Astrocyte (in vitro differentiated cells and primary cell): Measurements from ENCODE around the gene USP33.

ENCODE experiments used
- EZH2 ChIP-seq: IDR thresholded peaks from 2 replicates; pipeline ENCODE4 v1.6.1; 2012; ENCODE audit warnings: mild to moderate bottlenecking, low read length, inconsistent platforms; ENCODE audit not compliant: insufficient read depth
- TF ChIP-seq, protein P1 (sequence below): IDR thresholded peaks from 2 replicates; pipeline ENCODE4 v1.5.1; 2011; ENCODE audit warnings: low read depth, mild to moderate bottlenecking, inconsistent platforms, low read length, moderate library complexity; ENCODE audit not compliant: insufficient read depth

- TF ChIP-seq, protein P1, sequence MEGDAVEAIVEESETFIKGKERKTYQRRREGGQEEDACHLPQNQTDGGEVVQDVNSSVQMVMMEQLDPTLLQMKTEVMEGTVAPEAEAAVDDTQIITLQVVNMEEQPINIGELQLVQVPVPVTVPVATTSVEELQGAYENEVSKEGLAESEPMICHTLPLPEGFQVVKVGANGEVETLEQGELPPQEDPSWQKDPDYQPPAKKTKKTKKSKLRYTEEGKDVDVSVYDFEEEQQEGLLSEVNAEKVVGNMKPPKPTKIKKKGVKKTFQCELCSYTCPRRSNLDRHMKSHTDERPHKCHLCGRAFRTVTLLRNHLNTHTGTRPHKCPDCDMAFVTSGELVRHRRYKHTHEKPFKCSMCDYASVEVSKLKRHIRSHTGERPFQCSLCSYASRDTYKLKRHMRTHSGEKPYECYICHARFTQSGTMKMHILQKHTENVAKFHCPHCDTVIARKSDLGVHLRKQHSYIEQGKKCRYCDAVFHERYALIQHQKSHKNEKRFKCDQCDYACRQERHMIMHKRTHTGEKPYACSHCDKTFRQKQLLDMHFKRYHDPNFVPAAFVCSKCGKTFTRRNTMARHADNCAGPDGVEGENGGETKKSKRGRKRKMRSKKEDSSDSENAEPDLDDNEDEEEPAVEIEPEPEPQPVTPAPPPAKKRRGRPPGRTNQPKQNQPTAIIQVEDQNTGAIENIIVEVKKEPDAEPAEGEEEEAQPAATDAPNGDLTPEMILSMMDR, result no peak
- no peak for TF ChIP-seq EZH2
These were observed 22.0 kb upstream of the USP33 start for GRCh38 chr1:77781683-77782082.
